HepG2 (cell line): ENCODE data around the gene CKS1B. TPM values are rescaled to one million over a fixed set of nuclear protein-coding genes. Genes with fewer than 3 reads are reported as not detected.

Experiments
- EED ChIP-seq: sonication (generic); formaldehyde crosslinking; IDR thresholded peaks from 2 replicates; pipeline ENCODE4 v1.5.0; 2020; ENCODE audit warnings: mild to moderate bottlenecking, missing genetic modification reagents
- KAT2B ChIP-seq: fragments of 150-350 bp; IDR thresholded peaks from 2 replicates; pipeline ENCODE4 v1.6.1; 2014; ENCODE audit warnings: low read depth, low read length, borderline replicate concordance
- KDM3A ChIP-seq: IDR thresholded peaks from 2 replicates; pipeline ENCODE4 v1.6.1; 2018; ENCODE audit warnings: low read depth, missing compliant biosample characterization
- MTA3 ChIP-seq: sonication (generic); formaldehyde crosslinking; IDR thresholded peaks from 2 replicates; pipeline ENCODE4 v1.4.0; 2020; ENCODE audit warnings: missing genetic modification reagents
- NFAT5 ChIP-seq: sonication (generic); formaldehyde crosslinking; IDR thresholded peaks from 2 replicates; pipeline ENCODE4 v1.4.0; 2020; ENCODE audit warnings: missing genetic modification reagents
- NR2F2 ChIP-seq: IDR thresholded peaks from 2 replicates; pipeline ENCODE4 v1.6.1; 2012; ENCODE audit warnings: low read depth, inconsistent platforms, borderline replicate concordance
- RERE ChIP-seq: IDR thresholded peaks from 2 replicates; pipeline ENCODE4 v1.6.1; 2016; ENCODE audit warnings: low read depth, missing genetic modification reagents, missing compliant biosample characterization
- SRSF4 ChIP-seq: fragments of 200-400 bp; formaldehyde crosslinking; IDR thresholded peaks from one replicate; pipeline ENCODE4 v1.6.1; 2018; ENCODE audit warnings: mild to moderate bottlenecking, low read depth, low read length, moderate library complexity; ENCODE audit not compliant: poor library complexity, severe bottlenecking
- THAP11 ChIP-seq: IDR thresholded peaks from 2 replicates; pipeline ENCODE4 v1.6.1; 2016; ENCODE audit warnings: missing biosample characterization, missing genetic modification reagents
- TRAFD1 ChIP-seq: sonication (generic); formaldehyde crosslinking; IDR thresholded peaks from 2 replicates; pipeline ENCODE4 v1.5.1; 2020; ENCODE audit warnings: missing genetic modification reagents, mild to moderate bottlenecking, borderline replicate concordance
- ZNF530 ChIP-seq: sonication (generic); formaldehyde crosslinking; IDR thresholded peaks from 2 replicates; pipeline ENCODE4 v1.5.0; 2020; ENCODE audit warnings: low read depth, mild to moderate bottlenecking, missing genetic modification reagents
- ZNF564 ChIP-seq: sonication (generic); formaldehyde crosslinking; IDR thresholded peaks from 2 replicates; pipeline ENCODE4 v1.8.1; 2023; ENCODE audit warnings: mild to moderate bottlenecking, missing genetic modification reagents
- polyA plus RNA-seq, 8 experiments: library from polyadenylated mRNA; depleted of rRNA in 3 of 8; stranded (reverse) in 7 of 8; unstranded in 1 of 8; fragments of >200 nt; fragmentation: Illumina TruSeq in 4 of 8; extraction: Trizol in 4 of 8; gene quantifications; 2 replicates each; pipeline versions ENCODE4 v1.2.1 to v1.2.3, GENCODE V29; 2011 to 2016; ENCODE audit warnings: low read depth in 4 of 8, missing spikeins in 1 of 8, mixed read lengths in 1 of 8; ENCODE audit not compliant: insufficient read depth in 1 of 8
- total RNA-seq, 5 experiments: library from RNA; depleted of rRNA; stranded (reverse); fragments of >200 nt; fragmentation: Illumina TruSeq; extraction: Trizol; gene quantifications; 2 replicates each; pipeline ENCODE4 v1.2.3, GENCODE V29; 2016; ENCODE audit warnings: low read depth in 1 of 5

Gene CKS1B
- total and polyA plus RNA-seq, 2 of the 13 experiments (the other 11 are each of a cell fraction or from before 2014, with no cell fraction given): 217 to 222 TPM

GRCh38 chr1:155017041-155017945 is 42.8 kb downstream of the CKS1B start (continued):
- TF ChIP-seq KDM3A (CRISPR knock-in tag) (peak; percentile 98; the same call in 1 of the 2 replicates), ZNF564 (0 out of 2 replicates have a peak, but pooled peaks have one; percentile 71), NR2F2 (no peak), SRSF4 (no peak), RERE (CRISPR knock-in tag) (peak; percentile 53; the same call in 1 of the 2 replicates), TRAFD1 (no peak), EED (CRISPR knock-in tag) (no peak), MTA3 (CRISPR knock-in tag) (no peak), NFAT5 (CRISPR knock-in tag) (no peak), THAP11 (peak; percentile 82), KAT2B (no peak), ZNF530 (no peak)
